ENCODE measurements around the gene MECR.

Gene MECR

GRCh38 chr1:29230553-29231378 is at the start of gene MECR:
TSS of gene MECR (minus strand) at chr1:29230934. CDS start at chr1:29230906, 28 bp downstream.
- DNase-seq = peak; percentile 99

- DNase-seq = no peak
These were observed 49.2 kb upstream of the MECR start for GRCh38 chr1:29279951-29280391.

GRCh38 chr1:29279406-29279805 is 48.7 kb upstream of the MECR start:
- no peak for DNase-seq

GRCh38 chr1:29278124-29278523 is 47.4 kb upstream of the MECR start:
- no peak for DNase-seq

- DNase-seq = no peak
These were observed 44.7 kb upstream of the MECR start for GRCh38 chr1:29275435-29275834.

GRCh38 chr1:29272147-29272907 is 41.6 kb upstream of the MECR start:
- no peak for DNase-seq

GRCh38 chr1:29271724-29272123 is 41.0 kb upstream of the MECR start:
- DNase-seq = no peak

GRCh38 chr1:29270929-29271521 is 40.3 kb upstream of the MECR start:
- DNase-seq = no peak

GRCh38 chr1:29269382-29269781 is 38.6 kb upstream of the MECR start:
- no peak for DNase-seq

- DNase-seq = no peak
These were observed 36.8 kb upstream of the MECR start for GRCh38 chr1:29267321-29268070.

- no peak for DNase-seq
These were observed 36.2 kb upstream of the MECR start for GRCh38 chr1:29266912-29267311.

GRCh38 chr1:29264773-29265389 is 34.1 kb upstream of the MECR start:
- DNase-seq = no peak

- no peak for DNase-seq
These were observed 29.8 kb upstream of the MECR start for GRCh38 chr1:29260531-29260930.

GRCh38 chr1:29259802-29260441 is 29.2 kb upstream of the MECR start:
- peak; percentile 73 for DNase-seq

- peak; percentile 60 for DNase-seq
These were observed 28.5 kb upstream of the MECR start for GRCh38 chr1:29258976-29259801.

GRCh38 chr1:29258189-29258975 is 27.6 kb upstream of the MECR start:
- no peak for DNase-seq

GRCh38 chr1:29256979-29257804 is 26.5 kb upstream of the MECR start:
- DNase-seq = no peak

- no peak for DNase-seq
These were observed 25.7 kb upstream of the MECR start for GRCh38 chr1:29256394-29256793.

- no peak for DNase-seq
These were observed 24.5 kb upstream of the MECR start for GRCh38 chr1:29255134-29255666.

Measured in activated CD8-positive, alpha-beta memory T cell treated with anti-CD3 and anti-CD28 coated beads for 24 hours (primary cell).